ENCODE measurements around the gene KLK1. TPM values are rescaled to one million over a fixed set of nuclear protein-coding genes. Genes with fewer than 3 reads are reported as not detected.
A peak's percentile ranks its signal among the peaks of the same experiment; 100 is the strongest.

The KLK1 gene
- polyA plus RNA-seq (2013, experiment 1 of 2; ENCODE audit: insufficient read length), result not detected
- polyA plus RNA-seq (2013, experiment 2 of 2; ENCODE audit: insufficient read length), result not detected

- no peak for DNase-seq
These were observed at the start of gene KLK1 for GRCh38 chr19:50823389-50824042. KLK1 (minus strand) TSS chr19:50823787; CDS start chr19:50823748, 39 bp downstream.

- DNase-seq, result no peak
These were observed 49.5 kb upstream of the KLK1 start, which contains the start of gene KLK2 for GRCh38 chr19:50873056-50873455. KLK2 (plus strand) TSS chr19:50873439; CDS start chr19:50873474, 35 bp downstream.

- no peak for DNase-seq
These were observed 47.0 kb upstream of the KLK1 start for GRCh38 chr19:50870417-50871089.

- DNase-seq, result no peak
These were observed 45.9 kb upstream of the KLK1 start for GRCh38 chr19:50869479-50869878.

GRCh38 chr19:50861496-50862286, 38.1 kb upstream of the KLK1 start:
- no peak for DNase-seq

GRCh38 chr19:50861010-50861409, 37.4 kb upstream of the KLK1 start:
- DNase-seq, result no peak

GRCh38 chr19:50859849-50860248, 36.3 kb upstream of the KLK1 start:
- DNase-seq, result no peak

- DNase-seq, result no peak
These were observed 35.3 kb upstream of the KLK1 start for GRCh38 chr19:50858886-50859285.

GRCh38 chr19:50857366-50857765, 33.8 kb upstream of the KLK1 start:
- DNase-seq, result no peak

GRCh38 chr19:50854636-50855410, 31.2 kb upstream of the KLK1 start, which contains the start of gene KLK3:
KLK3 (plus strand) TSS chr19:50854915; CDS start chr19:50854956, 41 bp downstream.
- DNase-seq, result no peak

GRCh38 chr19:50851620-50852019, 28.0 kb upstream of the KLK1 start:
- no peak for DNase-seq

- no peak for DNase-seq
These were observed 27.2 kb upstream of the KLK1 start for GRCh38 chr19:50850738-50851137.

- DNase-seq, result no peak
These were observed 20.8 kb upstream of the KLK1 start for GRCh38 chr19:50844296-50844935.

- DNase-seq, result no peak
These were observed 20.2 kb upstream of the KLK1 start for GRCh38 chr19:50843701-50844221.

GRCh38 chr19:50843205-50843604, 19.6 kb upstream of the KLK1 start:
- no peak for DNase-seq

GRCh38 chr19:50842130-50842529, 18.5 kb upstream of the KLK1 start:
- DNase-seq, result no peak

GRCh38 chr19:50839712-50840655, 16.4 kb upstream of the KLK1 start:
- DNase-seq, result no peak

GRCh38 chr19:50838239-50838638, 14.7 kb upstream of the KLK1 start:
- DNase-seq, result peak; percentile 4

- no peak for DNase-seq
These were observed 13.7 kb upstream of the KLK1 start for GRCh38 chr19:50837300-50837699.

- DNase-seq, result no peak
These were observed 13.1 kb upstream of the KLK1 start for GRCh38 chr19:50836543-50837195.
